HepG2 (cell line): ENCODE measurements around the gene TYR. TPM values are rescaled to one million over a fixed set of nuclear protein-coding genes. Genes with fewer than 3 reads are reported as not detected.
"Not testable (repeated sequence)": the region's sequence is repeated elsewhere in the genome, so short reads cannot be mapped to it uniquely, and the experiment has no call there.

ENCODE experiments used
- ATAC-seq: fragments of 200-7000 bp; cut with Tn5 transposase; 3 replicates; pipeline ENCODE4 v1.9.1; 2020; ENCODE audit warnings: mild to moderate bottlenecking, moderate library complexity
- BruUV-seq: library from RNA; stranded (reverse); fragments of 400-500 nt; replicated peaks from 2 replicates; lab custom pipeline; 2021; lab: Mats Ljungman, UMichigan
- CTCF ChIA-PET: fragments of 300-600 bp; formaldehyde crosslinking; extraction: SDS; loops from one replicate; lab custom pipeline; 2021; ENCODE audit warnings: low total read pairs, inconsistent platforms, low intra/inter-chr PET ratio; lab: Yijun Ruan, JAX
- POLR2A ChIA-PET: fragments of 350-600 bp; sonication (Branson Sonifier 250); formaldehyde crosslinking; loops from one replicate; lab custom pipeline; 2020; ENCODE audit warnings: antibody characterized with exemption, inconsistent platforms; lab: Yijun Ruan, JAX
- DNase-seq: peaks from one replicate; pipeline ENCODE4 v3.0.0-alpha.2; 2015; ENCODE audit warnings: low spot score
- FAIRE-seq: peaks from 3 replicates; lab custom pipeline; 2011; peaks lifted over from hg19 to GRCh38; lab: Jason Lieb, UNC
- H2AFZ ChIP-seq: one replicate; pipeline ENCODE4 v1.6.1; 2011; ENCODE audit warnings: low read length, inconsistent platforms
- H3K27ac ChIP-seq: fragments of 300-600 bp; 3 replicates; pipeline ENCODE4 v1.8.0; 2011; ENCODE audit warnings: mixed run types, mild to moderate bottlenecking, mixed read lengths, low read length, inconsistent platforms; ENCODE audit not compliant: insufficient read depth; ENCODE audit errors: extremely low read length
- H3K27me3 ChIP-seq, 2 experiments: fragments of 200-600 bp in 1 of 2; 2 replicates in 1 of 2; 3 replicates in 1 of 2; pipeline versions ENCODE4 v1.6.0 to v1.8.0; 2011; ENCODE audit warnings: low read length in 2 of 2, mild to moderate bottlenecking in 2 of 2, moderate library complexity in 2 of 2, inconsistent platforms in 1 of 2; ENCODE audit not compliant: insufficient read depth in 2 of 2, control insufficient read depth in 1 of 2
- H3K36me3 ChIP-seq, 2 experiments: fragments of 200-600 bp in 1 of 2; replicated peaks in 1 of 2; 2 replicates in 1 of 2; 3 replicates in 1 of 2; pipeline versions ENCODE4 v1.5.1 to v1.8.0; 2011; ENCODE audit warnings: low read length in 2 of 2, inconsistent platforms in 1 of 2; ENCODE audit not compliant: insufficient read depth in 2 of 2, control insufficient read depth in 1 of 2
- H3K4me1 ChIP-seq: 2 replicates; pipeline ENCODE4 v1.5.1; 2012; ENCODE audit warnings: low read length, inconsistent platforms; ENCODE audit not compliant: insufficient read depth
- H3K4me2 ChIP-seq: 2 replicates; pipeline ENCODE4 v1.6.0; 2011; ENCODE audit warnings: low read depth, low read length, inconsistent platforms
- H3K4me3 ChIP-seq, 3 experiments: fragments of 200-600 bp in 1 of 3; sonication (generic), shearing (Covaris generic) in 1 of 3; replicated peaks in 1 of 3; 2 replicates each; pipeline ENCODE4 v1.5.1; 2011 to 2016; ENCODE audit warnings: low read length in 3 of 3, inconsistent platforms in 2 of 3, low read depth in 2 of 3, mild to moderate bottlenecking in 2 of 3, control low read depth in 1 of 3, mixed read lengths in 1 of 3; ENCODE audit not compliant: insufficient read depth in 1 of 3
- H3K79me2 ChIP-seq: one replicate; pipeline ENCODE4 v1.6.1; 2011; ENCODE audit warnings: low read length, inconsistent platforms; ENCODE audit not compliant: insufficient read depth
- H3K9ac ChIP-seq: 2 replicates; pipeline ENCODE4 v1.6.0; 2011; ENCODE audit warnings: mild to moderate bottlenecking, low read depth, low read length, inconsistent platforms; ENCODE audit not compliant: insufficient read depth
- H3K9me3 ChIP-seq: 2 replicates; pipeline ENCODE4 v1.5.1; 2012; ENCODE audit warnings: mild to moderate bottlenecking, low read length
- H4K20me1 ChIP-seq: 2 replicates; pipeline ENCODE4 v1.6.0; 2011; ENCODE audit warnings: inconsistent platforms, mild to moderate bottlenecking, low read length, moderate library complexity; ENCODE audit not compliant: insufficient read depth
- CREB1 ChIP-seq, 2 experiments: fragments of 450-650 bp in 1 of 2; IDR thresholded peaks; 2 replicates each; pipeline ENCODE4 v1.6.1; 2016 to 2017; ENCODE audit warnings: control low read depth in 1 of 2, mild to moderate bottlenecking in 1 of 2, missing compliant biosample characterization in 1 of 2, missing genetic modification characterization in 1 of 2
- WGBS: methylation state at CpG from one replicate; pipeline ENCODE4 v1.1.6; 2017; ENCODE audit warnings: low lambda C conversion rate; 5-methylcytosine and 5-hydroxymethylcytosine counted together
- in situ Hi-C: cut with HindIII; loops from 2 replicates; pipeline ENCODE4 v1.10.0; 2017; ENCODE audit warnings: low pct_unique_long_range_greater_than_20kb; ENCODE audit not compliant: extremely low pct_ligation_motif_present
- intact Hi-C: fragments of 100-400 bp; cut with micrococcal nuclease; formaldehyde crosslinking; loops from one replicate; pipeline ENCODE4 v1.10.0; 2022; ENCODE audit not compliant: unreplicated experiment
- polyA plus RNA-seq, 8 experiments: library from polyadenylated mRNA; depleted of rRNA in 3 of 8; stranded (reverse) in 7 of 8; unstranded in 1 of 8; fragments of >200 nt; fragmentation: Illumina TruSeq in 4 of 8; extraction: Trizol in 4 of 8; gene quantifications; 2 replicates each; pipeline versions ENCODE4 v1.2.1 to v1.2.3, GENCODE V29; 2011 to 2016; ENCODE audit warnings: low read depth in 4 of 8, missing spikeins in 1 of 8, mixed read lengths in 1 of 8; ENCODE audit not compliant: insufficient read depth in 1 of 8
- total RNA-seq, 5 experiments: library from RNA; depleted of rRNA; stranded (reverse); fragments of >200 nt; fragmentation: Illumina TruSeq; extraction: Trizol; gene quantifications; 2 replicates each; pipeline ENCODE4 v1.2.3, GENCODE V29; 2016; ENCODE audit warnings: low read depth in 1 of 5

TYR gene
- total and polyA plus RNA-seq, 2 of the 13 experiments (the other 11 are each of a cell fraction or from before 2014, with no cell fraction given) = not detected

GRCh38 chr11:89279176-89279575 lies 101.5 kb downstream of the TYR start (continued):
- TF ChIP-seq CREB1 (IDR thresholded peaks at IDR 0.05) = no peak
- no peak for TF ChIP-seq CREB1 (CRISPR knock-in tag; IDR thresholded peaks at IDR 0.05)

- 18% methylated on average over 3 of the region's 3 CpGs for WGBS
- H3K36me3 ChIP-seq, H2AFZ ChIP-seq, FAIRE-seq, H3K4me2 ChIP-seq, H3K4me1 ChIP-seq, H3K9me3 ChIP-seq, H3K79me2 ChIP-seq, DNase-seq, ATAC-seq, H3K27me3 ChIP-seq, BruUV-seq, H3K9ac ChIP-seq, in situ Hi-C loops, CTCF ChIA-PET, H4K20me1 ChIP-seq, POLR2A ChIA-PET, intact Hi-C loops, H3K4me3 ChIP-seq, H3K27ac ChIP-seq: not testable (repeated sequence)
Observed at GRCh38 chr11:89281032-89281677, 103.5 kb downstream of the TYR start.

- POLR2A ChIA-PET, H3K79me2 ChIP-seq, BruUV-seq, FAIRE-seq, H4K20me1 ChIP-seq, H2AFZ ChIP-seq, ATAC-seq, DNase-seq, H3K27me3 ChIP-seq, H3K4me1 ChIP-seq, H3K36me3 ChIP-seq, H3K9me3 ChIP-seq, CTCF ChIA-PET, H3K4me2 ChIP-seq, in situ Hi-C loops, intact Hi-C loops, H3K27ac ChIP-seq, H3K9ac ChIP-seq, H3K4me3 ChIP-seq: not testable (repeated sequence)
- 0% methylated on average over 1 of the region's 1 CpG for WGBS
Observed at GRCh38 chr11:89286601-89287000, 108.9 kb downstream of the TYR start.
